HG03095 (cell line): ENCODE results near the gene SLC16A5.
"Not testable (repeated sequence)": the region's sequence is repeated elsewhere in the genome, so short reads cannot be mapped to it uniquely, and the experiment has no call there.

Experiments
- ATAC-seq: cut with Tn5 transposase; IDR thresholded peaks from one replicate; pipeline ENCODE4 v1.9.1; 2021; ENCODE audit warnings: moderate library complexity; ENCODE audit not compliant: unreplicated experiment

SLC16A5 gene

DNA sequence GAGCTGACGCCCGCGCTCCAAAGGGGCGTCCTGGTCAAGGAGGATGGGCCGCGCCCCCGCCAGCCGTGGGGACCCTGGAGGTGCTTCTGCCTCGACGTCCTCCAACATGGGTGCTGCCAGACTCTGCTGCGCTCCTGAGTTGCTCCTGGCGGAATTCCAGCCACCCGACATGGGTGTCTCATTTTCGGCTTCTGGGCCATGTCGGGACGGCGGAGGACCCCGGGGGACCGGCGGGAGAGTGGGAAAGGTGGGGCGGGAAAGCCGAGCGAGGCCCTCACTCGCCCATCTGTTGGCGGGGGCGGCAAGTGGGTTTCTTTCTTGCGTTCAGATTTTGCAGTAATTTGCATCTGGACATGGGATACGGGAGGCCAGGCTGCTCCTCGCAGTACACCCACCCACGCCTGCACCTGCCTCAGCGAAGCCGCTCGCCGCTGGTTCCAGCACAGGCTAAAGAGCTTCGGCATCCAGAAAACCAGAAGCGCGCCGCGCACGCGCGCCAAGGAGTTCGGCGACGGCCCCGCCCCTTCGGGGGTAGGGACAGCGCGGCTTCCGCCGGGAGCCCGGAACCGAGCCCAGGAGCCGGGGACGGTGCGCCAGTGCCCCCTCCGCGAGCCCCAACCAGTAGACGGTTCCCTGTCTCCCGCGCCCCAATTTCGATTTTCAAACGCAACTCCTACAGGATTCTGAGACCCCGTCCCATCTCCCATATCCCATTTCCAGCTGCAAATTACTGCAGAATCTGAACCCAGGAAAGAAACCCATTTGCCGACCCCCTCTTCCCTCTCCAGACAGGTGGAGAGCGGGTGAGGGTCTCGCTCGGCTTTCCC lies 21.9 kb downstream of the SLC16A5 start, which contains the start of gene ARMC7:
Gene ARMC7 (plus strand): TSS at position 563 of the 827 bp plus-strand sequence. CDS start 320 bp downstream, outside the sequence.
- ATAC-seq = peak; percentile 54

DNA sequence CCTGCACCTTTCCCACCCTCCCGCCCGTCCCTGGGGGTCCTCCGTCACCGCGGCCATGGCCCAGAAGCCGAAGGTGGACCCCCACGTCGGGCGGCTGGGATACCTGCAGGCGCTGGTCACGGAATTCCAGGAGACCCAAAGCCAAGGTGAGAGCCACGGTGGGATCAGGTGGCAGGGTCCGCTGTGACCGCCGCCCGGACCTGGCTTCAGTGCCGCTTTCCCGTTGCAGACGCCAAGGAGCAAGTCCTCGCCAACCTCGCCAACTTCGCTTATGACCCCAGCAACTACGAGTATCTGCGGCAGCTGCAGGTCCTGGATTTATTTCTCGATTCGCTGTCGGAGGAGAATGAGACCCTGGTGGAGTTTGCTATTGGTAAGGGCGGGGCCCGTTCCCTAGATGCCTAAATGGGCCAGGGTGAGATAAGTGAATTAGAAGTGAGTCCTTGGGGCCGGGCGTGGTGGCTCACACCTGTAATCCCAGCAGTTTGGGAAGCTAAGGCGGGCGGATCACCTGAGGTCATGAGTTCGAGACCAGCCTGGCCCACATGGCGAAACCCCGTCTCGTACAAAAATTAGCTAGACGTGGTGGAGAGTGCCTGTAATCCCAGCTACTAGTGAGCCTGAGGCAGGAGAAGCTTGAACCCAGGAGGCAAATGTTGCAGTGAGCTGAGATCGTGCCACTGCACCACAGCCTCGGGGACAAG lies 22.6 kb downstream of the SLC16A5 start:
- ATAC-seq = no peak

DNA sequence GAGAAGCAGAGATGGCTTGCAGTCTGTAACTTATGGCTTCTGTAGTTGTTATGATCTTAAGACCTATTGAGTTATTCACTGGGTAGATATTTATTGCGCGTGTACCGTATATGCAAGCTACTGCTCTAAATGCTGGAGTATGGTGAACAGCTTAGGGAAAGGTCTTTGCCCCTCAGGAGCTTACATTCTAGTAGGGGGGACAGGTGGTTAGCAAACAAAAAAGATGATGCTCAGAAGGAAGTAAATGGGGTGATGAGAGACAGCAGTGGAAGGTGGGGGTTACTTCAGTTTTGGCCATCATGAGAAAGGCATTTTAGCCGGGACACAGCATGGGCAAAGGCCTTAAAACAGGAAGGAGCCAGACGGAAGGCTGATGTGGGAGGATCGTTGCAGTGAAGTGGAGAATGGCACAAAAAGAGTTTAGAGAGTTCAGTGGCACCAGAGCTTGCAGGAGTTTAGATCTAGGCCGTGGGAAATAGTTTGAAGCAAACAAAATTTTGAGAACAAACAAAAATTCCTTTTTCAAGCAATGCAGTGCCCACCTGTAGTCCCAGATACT lies 24.1 kb downstream of the SLC16A5 start:
- no peak for ATAC-seq

DNA sequence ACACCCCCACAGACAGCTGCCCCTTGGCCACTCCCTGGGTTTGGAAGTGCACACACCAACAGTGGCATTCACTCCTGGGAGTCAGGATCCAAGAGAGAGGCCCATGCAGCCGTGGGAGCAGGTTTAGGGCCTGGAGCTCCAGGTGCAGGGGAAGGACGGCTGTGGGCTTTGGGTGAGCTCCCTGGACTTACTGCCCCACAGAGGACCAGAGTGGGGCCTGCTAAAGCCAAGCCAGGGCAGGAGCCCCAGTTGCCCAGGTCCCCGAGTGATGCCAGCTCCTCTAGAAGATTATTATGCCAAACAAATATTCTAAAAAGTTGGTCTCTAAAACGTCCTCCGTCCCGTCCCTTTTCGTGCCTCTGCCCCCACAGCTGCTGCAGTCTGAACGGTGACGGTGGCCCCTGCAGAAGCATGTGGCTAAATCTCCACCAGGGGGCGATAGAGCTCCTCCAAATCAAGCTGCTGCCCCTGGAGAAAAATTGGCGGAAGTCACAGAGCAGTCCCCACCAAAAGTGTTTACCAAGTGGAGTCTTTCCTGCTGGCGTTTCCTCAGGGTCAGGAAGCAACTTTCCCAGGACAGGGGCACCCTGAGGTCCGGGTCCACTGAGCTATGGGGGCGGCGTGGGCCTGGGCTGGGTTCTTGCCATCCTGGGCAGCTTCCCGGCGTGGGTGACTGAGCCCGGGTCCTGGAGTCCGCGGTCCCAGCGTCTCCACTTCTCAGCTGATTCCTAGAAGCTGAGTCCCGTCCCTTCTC lies 26.2 kb downstream of the SLC16A5 start:
- no peak for ATAC-seq

GRCh38 chr17:75114552-75115314 lies 27.0 kb downstream of the SLC16A5 start:
- no peak for ATAC-seq

DNA sequence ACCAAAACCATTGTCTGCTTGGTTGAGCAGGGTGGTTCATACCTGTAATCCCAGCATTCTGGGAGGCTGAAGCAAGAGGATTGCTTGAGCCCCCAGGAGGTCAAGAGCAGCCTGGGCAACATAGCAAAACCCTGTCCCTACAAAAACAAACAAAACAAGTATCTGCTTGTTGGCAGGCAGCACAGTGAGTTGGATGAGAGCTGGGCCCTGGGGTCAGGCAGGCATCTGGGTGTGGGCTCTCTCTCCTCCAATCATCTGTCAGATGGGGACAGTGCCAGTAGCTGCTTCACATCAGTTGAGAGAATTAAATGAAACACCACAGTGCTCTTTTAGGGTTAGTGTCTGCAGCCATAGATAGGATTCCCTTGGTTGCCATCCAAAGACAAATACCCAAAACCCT lies 27.8 kb downstream of the SLC16A5 start:
- no peak for ATAC-seq

- ATAC-seq = no peak
Measured at GRCh38 chr17:75116737-75117136, 29.0 kb downstream of the SLC16A5 start.

- ATAC-seq = no peak
Measured at GRCh38 chr17:75118307-75118706, 30.6 kb downstream of the SLC16A5 start.

GRCh38 chr17:75124041-75124818 lies 36.5 kb downstream of the SLC16A5 start:
- no peak for ATAC-seq

DNA sequence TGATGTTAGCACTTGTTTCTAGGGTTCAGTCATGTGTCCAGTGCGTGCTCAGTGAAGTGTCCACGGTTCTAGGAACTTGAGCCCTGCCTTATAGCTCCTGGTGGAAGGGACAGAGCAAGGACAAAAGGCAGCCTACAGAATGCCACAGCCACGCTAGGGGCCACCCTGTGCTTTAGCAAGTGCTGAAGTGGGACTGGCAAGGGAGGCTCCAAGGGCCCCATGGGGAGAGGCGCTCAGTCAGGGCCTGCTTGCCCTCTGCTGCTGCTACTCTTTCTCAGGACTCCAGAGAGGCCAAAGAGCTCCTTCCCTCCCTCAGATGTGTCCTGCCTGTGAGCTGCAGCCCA lies 37.0 kb downstream of the SLC16A5 start:
- no peak for ATAC-seq

- no peak for ATAC-seq
Measured at GRCh38 chr17:75125984-75126383, 38.2 kb downstream of the SLC16A5 start.

- no peak for ATAC-seq
Measured at GRCh38 chr17:75126954-75127353, 39.2 kb downstream of the SLC16A5 start.

DNA sequence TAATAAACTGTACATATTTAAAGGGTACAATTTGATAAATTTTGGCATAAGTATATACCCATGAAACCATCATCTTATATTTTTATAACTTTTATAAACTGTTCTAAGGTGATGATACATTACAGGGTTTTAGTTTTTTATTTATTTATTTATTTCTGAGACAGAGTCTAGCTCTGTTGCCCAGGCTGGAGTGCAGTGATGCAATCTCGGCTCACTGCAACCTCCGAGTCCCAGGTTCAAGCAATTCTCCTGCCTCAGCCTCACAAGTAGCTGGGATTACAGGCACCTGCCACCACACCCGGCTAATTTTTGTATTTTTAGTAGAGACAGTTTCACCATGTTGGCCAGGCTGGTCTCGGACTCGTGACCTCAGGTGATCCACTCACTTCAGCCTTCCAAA lies 40.2 kb downstream of the SLC16A5 start:
- not testable (repeated sequence) for ATAC-seq

DNA sequence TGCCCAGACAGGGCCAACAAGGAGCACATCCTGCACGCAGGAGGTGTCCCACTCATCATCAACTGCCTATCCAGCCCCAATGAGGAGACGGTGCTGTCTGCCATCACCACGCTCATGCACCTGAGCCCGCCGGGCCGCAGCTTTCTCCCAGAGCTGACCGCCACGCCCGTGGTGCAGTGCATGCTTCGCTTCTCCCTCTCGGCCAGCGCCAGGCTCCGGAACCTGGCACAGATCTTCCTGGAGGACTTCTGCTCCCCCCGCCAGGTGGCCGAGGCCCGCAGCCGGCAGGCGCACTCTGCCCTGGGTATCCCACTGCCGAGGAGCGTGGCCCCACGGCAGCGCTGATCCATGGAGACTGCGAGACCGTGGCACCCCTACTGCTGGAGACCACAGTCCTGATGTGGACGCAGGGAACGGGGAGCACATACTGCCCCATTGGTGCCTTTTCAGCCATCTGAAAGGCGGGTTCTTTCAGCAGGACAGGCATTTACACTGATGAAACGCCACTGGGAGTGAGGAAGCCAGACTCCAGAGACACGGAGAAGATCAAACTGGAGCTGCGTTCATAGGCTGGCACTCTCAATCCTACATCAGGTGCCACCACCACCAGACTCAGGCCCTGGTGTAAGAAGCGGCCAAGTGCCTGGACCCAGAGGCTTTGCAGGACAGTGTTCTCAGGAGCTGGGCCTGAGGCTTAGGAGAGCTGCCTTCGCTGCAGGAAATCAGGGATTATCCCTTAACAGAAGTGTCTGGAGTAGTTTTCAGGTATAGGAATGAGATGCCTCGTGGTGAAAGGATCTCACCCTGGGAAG lies 41.1 kb downstream of the SLC16A5 start:
- no peak for ATAC-seq

DNA sequence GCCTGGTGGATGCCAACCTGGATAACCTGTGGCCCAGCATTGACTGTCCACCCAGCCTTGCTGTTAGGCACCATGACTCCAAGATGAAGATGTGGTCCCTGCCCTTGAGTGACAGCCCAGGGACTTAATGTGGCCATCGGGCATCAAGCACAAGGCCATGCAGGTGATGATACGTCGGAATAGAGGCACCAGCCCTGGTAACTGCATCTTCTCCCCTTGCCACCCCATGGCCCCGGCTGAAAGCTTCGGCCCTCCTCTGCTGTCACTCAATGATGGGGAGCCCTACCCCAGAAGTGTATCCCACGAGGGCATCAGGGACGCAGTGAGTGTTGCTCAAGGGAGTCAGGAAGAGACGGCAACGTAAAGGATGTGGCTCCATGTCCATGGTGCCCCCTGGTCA lies 41.8 kb downstream of the SLC16A5 start:
- no peak for ATAC-seq

DNA sequence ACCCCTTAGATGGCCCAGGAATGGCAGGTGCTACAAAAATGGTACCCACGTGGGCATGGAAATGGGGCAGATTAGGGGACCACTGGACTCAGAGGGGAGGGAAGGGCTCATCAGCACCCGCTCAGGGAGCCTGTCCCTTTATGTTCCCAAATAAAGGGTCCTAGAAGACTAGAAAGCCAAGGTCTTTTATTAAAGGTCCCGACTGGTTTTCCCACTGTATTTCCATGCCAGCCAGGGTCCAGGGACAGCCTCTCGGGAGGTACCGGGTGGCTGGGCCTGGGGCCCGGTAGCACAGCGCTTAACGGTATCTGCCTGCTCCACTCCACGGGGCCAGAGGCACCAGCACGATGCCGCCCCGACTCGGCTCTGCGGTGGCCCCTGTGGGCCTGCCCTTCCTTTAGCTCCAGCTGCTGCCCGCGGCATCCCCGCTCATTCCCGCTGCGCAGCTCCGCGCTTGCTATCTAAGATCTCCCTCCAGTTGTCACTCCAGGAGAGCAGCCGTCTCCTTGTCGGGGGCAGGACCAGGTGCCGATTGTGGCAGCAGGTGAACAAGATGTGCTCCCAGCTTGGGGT lies 42.4 kb downstream of the SLC16A5 start:
- ATAC-seq = no peak

DNA sequence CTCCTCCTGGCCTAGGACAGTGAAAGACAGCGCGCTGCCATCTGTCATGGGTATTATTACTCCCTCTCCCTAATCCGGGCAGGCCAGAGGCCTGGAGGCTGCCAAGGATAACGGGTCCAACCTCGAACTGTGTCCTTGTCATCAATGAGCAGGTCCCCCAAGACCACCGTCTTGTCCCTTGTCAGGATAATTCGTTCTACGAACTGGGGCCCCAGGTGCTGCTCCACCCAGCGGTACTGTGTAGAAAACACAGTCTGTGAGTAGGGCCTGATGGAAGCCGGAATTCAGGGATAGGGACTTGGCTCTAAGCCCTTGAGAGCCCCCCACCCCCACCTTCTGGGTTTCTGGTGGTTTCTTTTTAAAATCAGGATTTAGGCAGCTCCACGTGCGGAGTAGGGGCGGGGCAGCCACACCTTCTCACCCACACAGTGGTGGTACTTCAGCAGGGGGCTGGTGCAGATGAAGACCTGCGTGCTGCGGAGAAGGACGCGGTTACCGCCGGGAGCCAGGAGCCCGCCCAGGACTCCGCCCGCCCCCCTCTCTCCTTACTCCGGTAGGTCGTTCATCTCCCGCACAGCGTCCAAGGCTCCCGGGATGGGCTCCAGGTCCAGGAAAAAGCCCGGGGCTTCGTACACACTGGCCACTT lies 43.0 kb downstream of the SLC16A5 start:
- no peak for ATAC-seq
